HG02642 (cell line): ENCODE results near the gene PISD.

Experiments used
- ATAC-seq: cut with Tn5 transposase; IDR thresholded peaks from one replicate; pipeline ENCODE4 v1.9.1; 2021; ENCODE audit warnings: mild to moderate bottlenecking; ENCODE audit not compliant: unreplicated experiment, poor library complexity

Gene PISD

DNA sequence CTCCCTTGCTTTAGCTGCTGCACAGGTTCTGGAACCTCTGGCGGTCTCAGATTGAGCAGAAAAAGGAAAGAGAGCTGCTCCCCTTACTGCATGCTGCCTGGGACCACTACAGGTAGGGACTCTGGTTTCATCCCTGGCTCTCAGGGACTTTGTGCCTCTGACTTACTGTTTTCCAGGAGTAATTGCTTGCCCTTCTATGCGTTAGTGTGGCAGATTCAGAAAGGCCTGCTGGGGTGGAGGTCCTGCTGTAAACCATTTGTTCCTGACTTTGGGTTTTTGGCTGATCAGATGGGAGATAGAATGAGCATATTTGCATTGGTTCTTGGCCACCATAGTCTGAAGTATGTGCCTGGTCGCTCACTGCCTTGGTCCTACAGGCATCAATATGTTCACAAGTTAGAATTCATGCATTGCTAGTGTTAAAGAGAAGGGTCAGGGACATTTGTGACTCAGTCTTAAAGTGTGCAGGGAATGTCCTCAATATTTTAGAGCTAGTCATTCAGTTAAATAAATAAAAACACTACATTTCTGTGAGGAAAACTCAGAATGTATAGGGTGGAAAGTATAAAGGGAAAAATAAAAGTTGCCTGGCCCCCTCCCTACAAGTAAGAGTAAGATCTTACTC is 78.0 kb downstream of the PISD start:
- no peak for ATAC-seq

DNA sequence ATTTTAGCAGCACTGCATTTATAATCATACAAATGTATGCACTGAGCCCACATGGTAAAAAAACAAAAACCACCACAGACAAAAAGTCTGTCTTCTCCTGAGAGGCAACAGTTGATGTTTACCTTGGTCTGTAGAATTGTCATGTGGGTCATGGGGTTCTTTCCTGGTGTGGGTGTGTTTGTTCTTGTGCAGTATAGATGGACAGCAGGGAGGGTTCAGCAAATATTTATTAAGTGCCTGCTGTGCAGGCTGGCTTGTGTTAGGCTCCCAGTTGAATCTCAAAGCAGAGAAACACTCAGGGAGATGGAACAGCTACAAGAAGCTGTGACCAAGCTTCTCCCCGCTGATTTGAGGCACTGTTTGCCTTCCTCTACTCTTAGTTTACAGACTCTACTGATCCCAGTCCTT is 82.2 kb downstream of the PISD start:
- no peak for ATAC-seq

GRCh38 chr22:31578171-31578570 is 83.8 kb downstream of the PISD start:
- no peak for ATAC-seq

GRCh38 chr22:31577711-31578110 is 84.3 kb downstream of the PISD start:
- ATAC-seq, result no peak

DNA sequence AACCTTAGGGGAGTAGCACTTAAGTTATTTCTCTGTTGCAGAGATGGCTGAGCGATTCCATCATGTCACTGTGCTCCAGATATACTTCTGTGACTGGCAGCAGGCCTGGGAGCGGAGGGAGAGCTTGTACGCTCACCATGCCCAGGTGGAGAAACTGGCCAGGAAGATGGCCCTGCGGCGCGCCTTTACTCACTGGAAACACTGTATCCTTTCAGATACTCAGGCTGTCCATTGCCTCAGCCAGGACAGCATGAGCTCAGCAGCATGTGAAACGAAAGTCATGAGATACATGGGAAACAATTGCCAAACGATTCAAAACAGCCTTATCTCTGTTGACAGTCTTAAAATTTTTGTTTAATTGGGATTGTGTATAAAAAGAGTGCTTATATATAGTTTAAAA is 86.8 kb downstream of the PISD start:
- ATAC-seq, result no peak

DNA sequence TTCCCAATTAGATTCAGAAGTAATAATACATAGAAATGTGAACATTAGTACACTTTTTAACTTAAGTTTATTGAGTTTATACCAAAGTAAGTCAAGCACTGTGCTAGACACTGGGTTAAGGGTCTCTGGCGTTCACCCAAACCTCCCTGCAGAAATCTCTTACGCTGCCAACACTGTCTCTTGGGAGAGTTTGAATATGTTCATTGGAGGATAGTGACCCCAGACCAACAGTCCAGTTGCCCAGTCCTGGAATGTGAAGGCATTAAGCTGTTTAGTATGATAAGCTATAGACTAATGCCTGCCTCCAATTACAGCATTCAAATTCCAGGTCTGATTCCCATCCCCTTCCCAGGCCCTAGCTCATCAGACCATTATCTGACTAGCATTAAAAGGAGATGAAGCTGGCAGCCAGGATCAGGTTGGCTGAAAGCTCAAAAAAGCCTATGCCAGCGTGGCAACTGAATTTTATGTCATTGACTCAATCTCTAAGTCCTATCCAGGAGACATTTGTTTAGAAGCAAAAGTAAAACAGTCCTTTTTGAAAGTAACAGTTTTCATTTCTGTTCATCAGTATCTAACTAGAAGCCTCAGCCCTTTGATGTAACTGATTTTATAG is 87.9 kb downstream of the PISD start:
- ATAC-seq, result no peak

- ATAC-seq, result no peak
These were observed 89.1 kb downstream of the PISD start for GRCh38 chr22:31572939-31573338.

DNA sequence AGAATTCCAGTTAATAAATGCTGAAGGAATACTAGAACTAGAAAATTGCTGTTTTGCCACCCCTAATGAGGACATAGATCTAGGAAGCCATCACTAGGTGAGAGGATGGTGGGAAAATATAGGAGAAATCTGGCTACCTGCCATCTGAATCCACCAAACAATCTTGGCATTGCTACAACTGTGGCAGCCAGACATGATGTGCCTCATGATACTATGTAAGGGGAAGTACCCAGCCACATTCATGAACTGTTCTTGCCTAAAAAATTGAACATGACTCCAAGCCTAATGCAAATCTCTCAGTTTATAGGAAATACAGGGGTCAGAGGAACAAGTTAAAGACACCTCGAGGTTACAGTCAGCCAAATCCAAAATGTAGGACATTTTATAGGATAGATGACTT is 92.9 kb downstream of the PISD start:
- no peak for ATAC-seq
